HEK293T (cell line): Measurements from ENCODE around the gene SIRPA.

Experiments
- CTCF ChIA-PET: fragments of 350-600 bp; formaldehyde crosslinking; extraction: SDS; loops from one replicate; lab custom pipeline; 2021; ENCODE audit warnings: antibody characterized with exemption, inconsistent platforms; lab: Yijun Ruan, JAX
- POLR2A ChIA-PET: fragments of 350-600 bp; formaldehyde crosslinking; extraction: SDS; loops from one replicate; lab custom pipeline; 2020; ENCODE audit warnings: antibody characterized with exemption, inconsistent platforms; lab: Yijun Ruan, JAX
- DNase-seq: peaks from one replicate; pipeline ENCODE4 v3.0.0; 2012; ENCODE audit warnings: mixed read lengths; ENCODE audit errors: extremely low spot score
- ARNT ChIP-seq: fragments of 450-650 bp; IDR thresholded peaks from 2 replicates; pipeline ENCODE4 v1.6.1; 2017; ENCODE audit warnings: mild to moderate bottlenecking
- BHLHE40 ChIP-seq: fragments of 450-650 bp; IDR thresholded peaks from 2 replicates; pipeline ENCODE4 v1.6.1; 2016; ENCODE audit warnings: mild to moderate bottlenecking, moderate library complexity, borderline replicate concordance
- CTBP1 ChIP-seq: fragments of 450-650 bp; IDR thresholded peaks from 2 replicates; pipeline ENCODE4 v1.6.1; 2016; ENCODE audit warnings: borderline replicate concordance
- ELF4 ChIP-seq: fragments of 450-650 bp; IDR thresholded peaks from 2 replicates; pipeline ENCODE4 v1.6.1; 2017; ENCODE audit warnings: antibody characterized with exemption
- FOXA1 ChIP-seq: fragments of 450-650 bp; IDR thresholded peaks from 2 replicates; pipeline ENCODE4 v1.6.1; 2016; ENCODE audit warnings: mild to moderate bottlenecking
- FOXK2 ChIP-seq: fragments of 450-650 bp; IDR thresholded peaks from 2 replicates; pipeline ENCODE4 v1.6.1; 2016; ENCODE audit warnings: mild to moderate bottlenecking
- FOXM1 ChIP-seq: fragments of 450-650 bp; IDR thresholded peaks from 2 replicates; pipeline ENCODE4 v1.6.1; 2017; ENCODE audit warnings: mild to moderate bottlenecking, borderline replicate concordance
- HDGF ChIP-seq: fragments of 450-650 bp; IDR thresholded peaks from 2 replicates; pipeline ENCODE4 v1.6.1; 2017; ENCODE audit warnings: antibody characterized with exemption, borderline replicate concordance
- L3MBTL2 ChIP-seq: fragments of 450-650 bp; conservative IDR thresholded peaks from 2 replicates; pipeline ENCODE4 v1.6.1; 2016; ENCODE audit warnings: mild to moderate bottlenecking
- LEF1 ChIP-seq: fragments of 450-650 bp; IDR thresholded peaks from 2 replicates; pipeline ENCODE4 v1.6.1; 2017; ENCODE audit warnings: mild to moderate bottlenecking, borderline replicate concordance
- NFRKB ChIP-seq: fragments of 450-650 bp; IDR thresholded peaks from 2 replicates; pipeline ENCODE4 v1.6.1; 2016; ENCODE audit warnings: mild to moderate bottlenecking, moderate library complexity
- PKNOX1 ChIP-seq: fragments of 450-650 bp; IDR thresholded peaks from 2 replicates; pipeline ENCODE4 v1.6.1; 2016
- SP1 ChIP-seq: fragments of 450-650 bp; IDR thresholded peaks from 2 replicates; pipeline ENCODE4 v1.6.1; 2017
- SUZ12 ChIP-seq: fragments of 450-650 bp; IDR thresholded peaks from 2 replicates; pipeline ENCODE4 v1.6.1; 2016; ENCODE audit warnings: mild to moderate bottlenecking
- TARDBP ChIP-seq: fragments of 450-650 bp; IDR thresholded peaks from 2 replicates; pipeline ENCODE4 v1.6.1; 2016
- ZNF384 ChIP-seq: fragments of 450-650 bp; IDR thresholded peaks from 2 replicates; pipeline ENCODE4 v1.6.1; 2016

The SIRPA gene

GRCh38 chr20:1891263-1892118 lies 3.7 kb upstream of the SIRPA start:
- CTCF ChIA-PET: no interaction called here
- POLR2A ChIA-PET: no interaction called here
- TF ChIP-seq FOXK2: no peak
- no peak for DNase-seq

- DNase-seq: no peak
- TF ChIP-seq PKNOX1 (no peak), FOXM1 (no peak), SP1 (no peak), FOXK2 (no peak)
- ChIA-PET POLR2A (no interaction called here), CTCF (no interaction called here)
Measured at GRCh38 chr20:1892119-1892385, 3.2 kb upstream of the SIRPA start.

GRCh38 chr20:1893721-1894470 lies 1.3 kb upstream of the SIRPA start:
- POLR2A ChIA-PET: no interaction called here
- no peak for DNase-seq
- TF ChIP-seq SP1 (no peak), FOXK2 (no peak), ELF4 (no peak), CTBP1 (no peak), LEF1 (no peak), PKNOX1 (no peak), NFRKB (no peak), L3MBTL2 (no peak), ZNF384 (no peak), ARNT (no peak), FOXM1 (no peak)
- CTCF ChIA-PET: no interaction called here

- CTCF ChIA-PET: no interaction called here
- peak; percentile 61 for DNase-seq
- POLR2A ChIA-PET: no interaction called here
- TF ChIP-seq SUZ12 (no peak), TARDBP (no peak), ZNF384 (no peak), CTBP1 (no peak), HDGF (no peak), L3MBTL2 (no peak), SP1 (no peak), BHLHE40 (no peak), FOXA1 (no peak)
Measured at GRCh38 chr20:1894471-1894950, 696 bp upstream of the SIRPA start.

- ChIA-PET CTCF (no interaction called here), POLR2A (no interaction called here)
- TF ChIP-seq CTBP1 (no peak), FOXM1 (no peak), SP1 (no peak), ZNF384 (no peak), L3MBTL2 (no peak), SUZ12 (no peak), FOXA1 (no peak)
- DNase-seq: no peak
Measured at GRCh38 chr20:1895674-1896483, 672 bp downstream of the SIRPA start.

- ChIA-PET CTCF (interaction anchor here (0.8 kb wide), 1 partner anchor 120 kb away, joined by 3 read pairs; no protein-coding TSS in a partner anchor), POLR2A (no interaction called here)
- TF ChIP-seq ELF4 (no peak), SP1 (no peak), NFRKB (no peak), ARNT (no peak), ZNF384 (no peak), FOXK2 (no peak), BHLHE40 (no peak)
- no peak for DNase-seq
Measured at GRCh38 chr20:1896484-1897258, 1.5 kb downstream of the SIRPA start.

- CTCF ChIA-PET: interaction anchor here (0.8 kb wide), 1 partner anchor 121 kb away, joined by 3 read pairs; no protein-coding TSS in a partner anchor
- POLR2A ChIA-PET: no interaction called here
- TF ChIP-seq PKNOX1 (no peak), BHLHE40 (no peak), ARNT (no peak), NFRKB (no peak), CTBP1 (no peak), ELF4 (no peak), FOXK2 (no peak)
- DNase-seq: no peak
Measured at GRCh38 chr20:1897541-1897940, 2.3 kb downstream of the SIRPA start.
